ENCODE measurements around the gene CSTPP1.

GRCh38 chr11:47171856-47172255, 235.3 kb downstream of the CSTPP1 start:
- no peak for TF ChIP-seq CTCF (conservative IDR thresholded peaks at IDR 0.05; ENCODE audit: low read depth, low read length)
- TF ChIP-seq BHLHE40 (IDR thresholded peaks at IDR 0.05; ENCODE audit: low read depth, low read length), result no peak
